Naive B cell (primary cell): ENCODE measurements around the gene SUCO. TPM values are rescaled to one million over a fixed set of nuclear protein-coding genes. Genes with fewer than 3 reads are reported as not detected.
A peak's percentile ranks its signal among the peaks of the same experiment; 100 is the strongest.

Source experiments
- ATAC-seq, 2 donors: fragments of 150-1000 bp; cut with Tn5 transposase; 2 replicates each; pipeline ENCODE4 v1.10.0; 2021; ENCODE audit warnings: low read depth in 2 of 2, mild to moderate bottlenecking in 2 of 2, moderate library complexity in 2 of 2
- DNase-seq: peaks from one replicate; pipeline ENCODE4 v3.0.0; 2022
- H3K27ac Mint-ChIP-seq, 6 donors: one replicate each; pipeline ENCODE4 v1.8.0; 2020 to 2022; ENCODE audit warnings: mild to moderate bottlenecking in 6 of 6, mixed read lengths in 6 of 6, moderate library complexity in 5 of 6, inconsistent platforms in 2 of 6
- H3K27me3 Mint-ChIP-seq, 3 donors: one replicate each; pipeline ENCODE4 v1.8.0; 2021 to 2022; ENCODE audit warnings: mixed read lengths in 3 of 3, mild to moderate bottlenecking in 1 of 3
- H3K36me3 Mint-ChIP-seq, 2 donors: one replicate each; pipeline ENCODE4 v1.8.0; 2020 to 2022; ENCODE audit warnings: mixed read lengths in 2 of 2, inconsistent platforms in 1 of 2, mild to moderate bottlenecking in 1 of 2
- H3K4me1 Mint-ChIP-seq, 3 donors: one replicate each; pipeline ENCODE4 v1.8.0; 2020 to 2022; ENCODE audit warnings: mixed read lengths in 3 of 3, inconsistent platforms in 1 of 3, mild to moderate bottlenecking in 1 of 3, moderate library complexity in 1 of 3
- H3K4me3 Mint-ChIP-seq, 8 donors: one replicate each; pipeline ENCODE4 v1.8.0; 2020 to 2022; ENCODE audit warnings: mild to moderate bottlenecking in 8 of 8, mixed read lengths in 8 of 8, moderate library complexity in 8 of 8, inconsistent platforms in 2 of 8
- H3K9me3 Mint-ChIP-seq, 7 donors: one replicate each; pipeline ENCODE4 v1.8.0; 2020 to 2022; ENCODE audit warnings: mixed read lengths in 7 of 7, mild to moderate bottlenecking in 5 of 7, inconsistent platforms in 2 of 7, moderate library complexity in 1 of 7
- polyA plus RNA-seq, 6 donors: library from polyadenylated mRNA; unstranded; fragments of 300-500 nt; fragmentation: Illumina TruSeq; gene quantifications; one replicate each; pipeline ENCODE4 v1.2.3, GENCODE V29; 2021; ENCODE audit warnings: low read depth in 6 of 6

Gene SUCO
- polyA plus RNA-seq, 6 donors from 2014 or later: 18.6 to 22.0 (median 20.6) TPM

DNA sequence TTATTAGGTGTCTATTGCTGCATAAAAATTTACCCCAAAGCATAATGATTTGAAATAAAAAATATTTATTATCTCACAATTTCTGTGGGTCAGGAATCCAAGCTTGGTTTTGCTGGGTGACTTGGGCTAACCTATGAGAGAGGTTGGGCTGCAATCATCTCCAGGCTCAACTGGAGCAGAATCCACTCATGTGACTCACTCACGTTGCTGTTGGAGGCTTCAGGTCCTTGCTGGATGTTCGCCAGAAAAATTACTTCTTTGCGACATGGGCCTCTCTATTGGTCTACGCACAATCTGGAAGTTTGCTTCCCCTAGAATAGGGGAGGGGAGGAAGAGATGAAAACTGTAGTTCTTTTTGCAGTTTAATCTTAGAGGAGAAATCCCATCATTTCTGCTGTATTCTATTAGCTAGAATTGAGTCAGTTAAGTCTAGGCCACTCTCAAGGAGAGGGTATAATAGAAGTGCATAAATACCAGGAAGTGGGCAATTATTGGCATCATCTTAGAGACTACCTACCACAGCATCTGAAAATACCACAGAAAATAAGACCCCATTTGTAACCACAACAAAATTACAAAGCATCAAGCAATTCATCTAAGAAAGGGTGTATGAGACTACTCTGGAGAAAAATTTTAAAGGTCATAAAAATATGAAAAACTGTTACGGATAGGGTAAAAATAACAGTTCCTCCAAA lies 120.2 kb downstream of the SUCO start:
- DNase-seq (no peak), ATAC-seq (no peak)
- H3K27ac Mint-ChIP-seq: no peak overlapping the region
- no peak overlapping the region for H3K4me3 Mint-ChIP-seq
- H3K4me1 Mint-ChIP-seq: no peaks in the 10 kb centered on the region
- no peaks in the 10 kb centered on the region for H3K9me3 Mint-ChIP-seq
- no peaks in the 10 kb centered on the region for H3K36me3 Mint-ChIP-seq
- peaks cover 0 to 5% (median 0%) of the 10 kb centered on the region in 3 donors for H3K27me3 Mint-ChIP-seq

DNA sequence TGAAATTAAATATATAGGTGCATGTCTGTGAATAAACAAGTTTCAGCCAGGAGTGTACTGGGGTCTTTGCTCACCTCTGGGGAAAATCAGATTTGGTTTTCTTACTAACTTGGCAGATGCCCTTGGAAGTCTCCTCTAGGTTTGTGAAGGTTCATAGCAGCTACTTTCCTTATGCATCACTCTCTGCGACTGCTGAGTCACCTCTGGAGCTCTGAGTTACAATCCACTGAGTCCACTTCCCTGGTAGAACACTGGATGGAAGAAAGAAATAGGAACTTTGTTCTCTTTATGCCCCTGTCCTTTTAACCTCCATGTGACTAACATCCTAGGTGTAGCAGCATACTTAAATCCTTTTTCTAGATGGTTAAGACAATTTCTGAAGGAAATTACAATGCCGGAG lies 121.6 kb downstream of the SUCO start:
- DNase-seq: no peak
- Mint-ChIP-seq H3K4me1 (no peaks in the 10 kb centered on the region), H3K27me3 (no peaks in the 10 kb centered on the region), H3K36me3 (no peaks in the 10 kb centered on the region), H3K4me3 (no peak overlapping the region), H3K27ac (no peak overlapping the region), H3K9me3 (no peaks in the 10 kb centered on the region)
- ATAC-seq: no peak

DNA sequence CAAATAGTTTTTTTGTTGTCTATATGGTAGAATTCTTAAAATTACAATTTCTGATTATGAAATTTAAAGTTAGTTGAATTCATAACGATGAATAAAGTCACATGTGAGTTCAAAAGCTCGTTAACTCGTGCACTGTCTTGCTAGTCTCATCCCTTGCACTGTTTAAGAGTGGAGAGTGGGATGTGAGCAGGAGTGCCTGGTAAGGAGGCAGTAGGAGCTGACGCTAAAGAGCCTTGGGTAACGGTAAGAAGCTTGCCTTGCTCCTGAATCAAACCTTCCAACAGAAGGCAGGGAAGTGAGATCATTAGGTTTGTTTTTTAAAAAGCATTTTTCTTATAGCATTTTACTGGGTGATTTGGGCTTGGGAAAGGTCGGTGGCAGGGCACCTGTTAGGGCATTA lies 123.6 kb downstream of the SUCO start:
- H3K27me3 Mint-ChIP-seq: no peaks in the 10 kb centered on the region
- no peak overlapping the region for H3K27ac Mint-ChIP-seq
- DNase-seq (no peak), ATAC-seq (no peak)
- H3K4me3 Mint-ChIP-seq: no peak overlapping the region
- no peaks in the 10 kb centered on the region for H3K4me1 Mint-ChIP-seq
- H3K36me3 Mint-ChIP-seq: no peaks in the 10 kb centered on the region
- H3K9me3 Mint-ChIP-seq: no peaks in the 10 kb centered on the region

DNA sequence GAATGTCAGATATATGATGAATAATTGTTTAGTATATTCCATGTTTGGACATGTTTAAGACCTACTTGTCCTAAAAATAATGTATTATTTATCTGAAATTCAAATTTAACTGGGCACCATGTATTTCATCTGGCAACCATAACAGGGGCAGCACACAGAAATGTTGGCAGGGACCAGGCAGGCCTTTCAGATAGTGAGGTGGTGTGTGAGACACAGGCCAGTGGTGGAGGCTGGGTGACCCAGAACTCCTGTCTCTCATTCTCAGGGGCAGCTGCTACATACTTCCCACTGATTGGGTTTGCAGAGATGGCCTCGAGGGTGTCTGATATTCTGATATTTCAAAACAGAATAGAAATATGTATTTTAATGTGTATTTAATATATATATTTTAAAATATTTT lies 124.6 kb downstream of the SUCO start:
- no peak for ATAC-seq
- no peaks in the 10 kb centered on the region for H3K27me3 Mint-ChIP-seq
- H3K27ac Mint-ChIP-seq: no peak overlapping the region
- H3K9me3 Mint-ChIP-seq: no peaks in the 10 kb centered on the region
- no peak overlapping the region for H3K4me3 Mint-ChIP-seq
- peaks cover 3 to 6% (median 5%) of the 10 kb centered on the region in 3 donors for H3K4me1 Mint-ChIP-seq
- DNase-seq: no peak
- no peaks in the 10 kb centered on the region for H3K36me3 Mint-ChIP-seq

DNA sequence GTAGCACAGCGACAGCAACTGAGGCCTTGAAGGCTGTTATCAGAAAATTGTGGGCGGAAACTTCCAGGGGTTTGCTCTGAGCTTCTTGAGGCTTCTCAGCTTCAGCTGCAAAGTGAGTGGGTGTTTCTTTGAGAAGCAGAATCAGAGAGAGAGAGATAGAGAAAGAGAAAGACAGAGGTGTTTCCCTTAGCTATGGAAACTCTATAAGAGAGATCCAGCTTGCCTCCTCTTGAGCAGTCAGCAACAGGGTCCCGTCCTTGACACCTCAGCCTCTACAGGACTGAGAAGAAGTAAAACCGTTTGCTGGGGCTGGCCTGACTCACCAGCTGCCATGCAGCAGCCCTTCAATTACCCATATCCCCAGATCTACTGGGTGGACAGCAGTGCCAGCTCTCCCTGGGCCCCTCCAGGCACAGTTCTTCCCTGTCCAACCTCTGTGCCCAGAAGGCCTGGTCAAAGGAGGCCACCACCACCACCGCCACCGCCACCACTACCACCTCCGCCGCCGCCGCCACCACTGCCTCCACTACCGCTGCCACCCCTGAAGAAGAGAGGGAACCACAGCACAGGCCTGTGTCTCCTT lies 126.0 kb downstream of the SUCO start, which contains the start of gene FASLG:
Gene FASLG (plus strand): TSS at position 233 of the 583 bp plus-strand sequence. CDS start 99 bp downstream, at position 332.
- H3K4me3 Mint-ChIP-seq: no peak within 1 kb of the TSS
- peak within 1 kb of the TSS in 2 of 6 donors; percentile 12 to 44 for H3K27ac Mint-ChIP-seq
- peaks cover 11 to 15% (median 13%) of the 10 kb centered on the region in 3 donors for H3K4me1 Mint-ChIP-seq
- DNase-seq: no peak
- no peak for ATAC-seq
- H3K27me3 Mint-ChIP-seq: peaks cover 0 to 6% (median 0%) of the 10 kb centered on the region in 3 donors
- no peaks in the 10 kb centered on the region for H3K36me3 Mint-ChIP-seq
- no peaks in the 10 kb centered on the region for H3K9me3 Mint-ChIP-seq

DNA sequence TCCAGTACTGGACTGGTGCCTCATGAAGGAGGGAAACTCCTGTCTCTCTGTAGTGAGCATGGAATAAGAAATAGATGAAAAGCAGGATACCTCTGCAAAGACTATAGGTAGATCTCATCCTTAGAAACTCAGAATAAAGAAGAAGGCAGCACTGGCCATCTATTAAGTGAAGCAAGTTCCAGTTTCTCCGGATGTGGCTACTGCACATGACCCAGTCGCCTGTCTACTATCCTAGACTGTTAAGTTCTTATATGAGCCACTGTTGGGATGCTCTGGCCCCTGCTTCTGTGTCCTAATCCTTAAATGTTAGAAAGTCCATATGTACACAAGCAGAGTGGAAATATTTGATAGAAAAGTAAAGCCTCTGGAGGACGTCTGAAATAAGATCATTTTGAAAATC lies 128.2 kb downstream of the SUCO start:
- no peak overlapping the region for H3K4me3 Mint-ChIP-seq
- ATAC-seq (no peak), DNase-seq (no peak)
- no peak overlapping the region for H3K27ac Mint-ChIP-seq
- H3K27me3 Mint-ChIP-seq: peaks cover 0 to 6% (median 0%) of the 10 kb centered on the region in 3 donors
- H3K4me1 Mint-ChIP-seq: peaks cover 11 to 15% (median 13%) of the 10 kb centered on the region in 3 donors
- no peaks in the 10 kb centered on the region for H3K36me3 Mint-ChIP-seq
- peaks cover 0 to 1% (median 0%) of the 10 kb centered on the region in 7 donors for H3K9me3 Mint-ChIP-seq

Other genes starting within 250 kb of the SUCO start
- not detected for gene C1orf105, start 112.5 kb upstream of the SUCO start, polyA plus RNA-seq
- gene PIGC, start 89.1 kb upstream of the SUCO start, polyA plus RNA-seq: 100 to 1,000 TPM in 1 of 6 donors, 10 to 100 TPM in 5; 70.8 to 127 (median 94.5) TPM
- not detected for gene FASLG, start 126.0 kb downstream of the SUCO start, polyA plus RNA-seq